ENCODE data around the gene RBP3. TPM values are rescaled to one million over a fixed set of nuclear protein-coding genes. Genes with fewer than 3 reads are reported as not detected.

RBP3 gene
- total RNA-seq, 1 donor from 2014 or later: not detected

GRCh38 chr10:47323087-47323486 lies 25.1 kb upstream of the RBP3 start:
- peaks cover 10% of the 10 kb centered on the region for H3K4me1 Mint-ChIP-seq
- no peak overlapping the region for H2AFZ ChIP-seq (replicated peaks)
- H3K79me2 ChIP-seq (ENCODE audit: low read depth): no peaks in the 10 kb centered on the region
- DNase-seq (ENCODE audit: low spot score): no peak
- peaks cover 3% of the 10 kb centered on the region for H3K27me3 Mint-ChIP-seq (ENCODE audit: insufficient read depth, low read depth)
- H3K9me3 Mint-ChIP-seq: peaks cover 3% of the 10 kb centered on the region
- H3K36me3 Mint-ChIP-seq: peaks cover 1% of the 10 kb centered on the region
- H3K27me3 ChIP-seq: no peaks in the 10 kb centered on the region
- H3K27ac Mint-ChIP-seq: no peak overlapping the region
- no peak overlapping the region for H3K27ac ChIP-seq
- TF ChIP-seq EZH2phosphoT487 (IDR thresholded peaks at IDR 0.05) (no peak), EZH2 (IDR thresholded peaks at IDR 0.05) (no peak), CTCF (IDR thresholded peaks at IDR 0.05) (no peak)
- no peak overlapping the region for H3K9ac ChIP-seq
- H3K36me3 ChIP-seq: no peaks in the 10 kb centered on the region
- no peaks in the 10 kb centered on the region for H3K9me3 ChIP-seq (ENCODE audit: low read depth)
- no peak overlapping the region for H3K4me2 ChIP-seq
- no peaks in the 10 kb centered on the region for H3K4me1 ChIP-seq
- no peak overlapping the region for H3K4me3 Mint-ChIP-seq
- H3K4me3 ChIP-seq: no peak overlapping the region
- H4K20me1 ChIP-seq (ENCODE audit: low read depth): no peaks in the 10 kb centered on the region
- no peaks in the 10 kb centered on the region for H3F3A ChIP-seq (ENCODE audit: low read depth)

- Histone ChIP-seq H3K4me3 (no peak overlapping the region), H2AFZ (replicated peaks) (no peak overlapping the region), H3K79me2 (ENCODE audit: low read depth) (no peaks in the 10 kb centered on the region), H3F3A (ENCODE audit: low read depth) (no peaks in the 10 kb centered on the region), H3K27me3 (no peaks in the 10 kb centered on the region), H4K20me1 (ENCODE audit: low read depth) (no peaks in the 10 kb centered on the region), H3K27ac (no peak overlapping the region), H3K9ac (no peak overlapping the region), H3K4me2 (no peak overlapping the region), H3K9me3 (ENCODE audit: low read depth) (no peaks in the 10 kb centered on the region), H3K36me3 (no peaks in the 10 kb centered on the region), H3K4me1 (no peaks in the 10 kb centered on the region)
- Mint-ChIP-seq H3K4me3 (no peak overlapping the region), H3K36me3 (no peaks in the 10 kb centered on the region), H3K4me1 (peaks cover 10% of the 10 kb centered on the region), H3K27ac (no peak overlapping the region), H3K27me3 (ENCODE audit: insufficient read depth, low read depth) (peaks cover 3% of the 10 kb centered on the region), H3K9me3 (peaks cover 4% of the 10 kb centered on the region)
- TF ChIP-seq CTCF (IDR thresholded peaks at IDR 0.05) (no peak), EZH2 (IDR thresholded peaks at IDR 0.05) (no peak), EZH2phosphoT487 (IDR thresholded peaks at IDR 0.05) (no peak)
- DNase-seq (ENCODE audit: low spot score): no peak
These were observed 24.4 kb upstream of the RBP3 start for GRCh38 chr10:47323636-47324296.

- Mint-ChIP-seq H3K27me3 (ENCODE audit: insufficient read depth, low read depth) (peaks cover 6% of the 10 kb centered on the region), H3K36me3 (no peaks in the 10 kb centered on the region), H3K4me3 (no peak overlapping the region), H3K9me3 (peaks cover 3% of the 10 kb centered on the region), H3K4me1 (peaks cover 10% of the 10 kb centered on the region), H3K27ac (no peak overlapping the region)
- no peak for DNase-seq (ENCODE audit: low spot score)
- Histone ChIP-seq H3K27me3 (no peaks in the 10 kb centered on the region), H4K20me1 (ENCODE audit: low read depth) (no peaks in the 10 kb centered on the region), H2AFZ (replicated peaks) (no peak overlapping the region), H3K9me3 (ENCODE audit: low read depth) (no peaks in the 10 kb centered on the region), H3K36me3 (no peaks in the 10 kb centered on the region), H3F3A (ENCODE audit: low read depth) (no peaks in the 10 kb centered on the region), H3K79me2 (ENCODE audit: low read depth) (no peaks in the 10 kb centered on the region), H3K4me2 (no peak overlapping the region), H3K9ac (no peak overlapping the region), H3K27ac (no peak overlapping the region), H3K4me3 (no peak overlapping the region), H3K4me1 (no peaks in the 10 kb centered on the region)
- TF ChIP-seq CTCF (IDR thresholded peaks at IDR 0.05) (no peak), EZH2phosphoT487 (IDR thresholded peaks at IDR 0.05) (no peak), EZH2 (IDR thresholded peaks at IDR 0.05) (no peak)
These were observed 22.6 kb upstream of the RBP3 start for GRCh38 chr10:47325303-47326291.
